RCC 7860 (cell line): ENCODE measurements around the gene SUMF2.
A peak's percentile ranks its signal among the peaks of the same experiment; 100 is the strongest.
"Not testable (repeated sequence)": the region's sequence is repeated elsewhere in the genome, so short reads cannot be mapped to it uniquely, and the experiment has no call there.

Experiments
- DNase-seq: peaks from one replicate; pipeline ENCODE4 v3.0.0-alpha.2; 2015; ENCODE audit warnings: low spot score
- FAIRE-seq: peaks from 2 replicates; lab custom pipeline; 2012; peaks lifted over from hg19 to GRCh38; lab: Jason Lieb, UNC

SUMF2 gene

DNA sequence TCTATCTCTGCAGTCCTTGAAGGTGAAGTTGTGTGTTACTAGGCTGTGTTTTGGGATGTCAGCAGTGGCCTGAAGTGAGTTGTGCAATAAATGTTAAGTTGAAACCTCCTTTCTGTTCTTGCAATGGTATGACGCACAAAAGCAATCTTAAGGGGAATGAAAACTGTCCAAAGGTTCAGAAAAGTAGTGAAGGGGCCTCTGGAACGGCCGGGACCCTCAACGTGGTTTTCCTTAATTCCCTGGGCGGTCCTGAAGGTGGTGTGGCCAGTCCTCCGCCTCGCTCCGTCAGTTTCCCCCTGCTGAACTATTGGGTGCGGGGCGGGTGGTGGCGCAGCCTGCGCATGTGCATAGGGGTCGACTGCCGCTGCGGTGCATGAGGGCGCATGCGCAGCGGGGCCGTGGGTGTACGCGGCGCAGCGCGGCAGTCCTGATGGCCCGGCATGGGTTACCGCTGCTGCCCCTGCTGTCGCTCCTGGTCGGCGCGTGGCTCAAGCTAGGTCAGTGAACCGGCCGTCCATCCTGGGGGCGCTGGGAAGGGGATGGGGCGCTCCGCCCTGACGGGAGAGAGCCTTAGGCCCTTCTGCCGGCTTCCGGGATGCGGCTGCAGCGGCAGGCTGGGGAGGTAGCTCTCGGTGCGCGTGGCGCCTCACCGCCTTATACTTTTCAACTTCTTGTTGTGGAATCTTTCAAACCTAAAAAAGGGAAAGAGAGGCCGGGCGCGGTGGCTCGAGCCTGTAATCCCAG is at the start of gene SUMF2:
SUMF2 (plus strand) TSS at position 405 of the 744 bp plus-strand sequence; CDS start at position 431, 26 bp downstream.
- DNase-seq (peak; percentile 89), FAIRE-seq (no peak)

DNA sequence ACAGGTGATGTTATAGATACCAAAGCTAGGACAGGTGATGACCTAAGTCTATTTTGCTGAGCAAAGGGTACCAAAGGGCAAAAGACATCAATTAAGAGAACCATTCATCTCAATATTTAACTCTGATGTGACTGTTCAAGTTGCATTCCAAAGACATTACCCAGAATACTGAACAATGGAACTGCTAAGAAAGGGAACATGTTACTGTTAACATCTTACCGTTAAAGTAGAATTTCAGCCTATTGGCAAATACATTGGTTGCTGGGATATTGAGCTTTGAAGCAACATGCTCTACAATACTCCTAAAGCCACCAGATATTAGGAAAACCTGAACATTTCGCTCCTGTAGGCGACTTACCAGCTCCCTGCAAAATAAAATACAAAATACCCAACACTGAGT is 47.1 kb upstream of the SUMF2 start:
- DNase-seq, FAIRE-seq: not testable (repeated sequence)

DNA sequence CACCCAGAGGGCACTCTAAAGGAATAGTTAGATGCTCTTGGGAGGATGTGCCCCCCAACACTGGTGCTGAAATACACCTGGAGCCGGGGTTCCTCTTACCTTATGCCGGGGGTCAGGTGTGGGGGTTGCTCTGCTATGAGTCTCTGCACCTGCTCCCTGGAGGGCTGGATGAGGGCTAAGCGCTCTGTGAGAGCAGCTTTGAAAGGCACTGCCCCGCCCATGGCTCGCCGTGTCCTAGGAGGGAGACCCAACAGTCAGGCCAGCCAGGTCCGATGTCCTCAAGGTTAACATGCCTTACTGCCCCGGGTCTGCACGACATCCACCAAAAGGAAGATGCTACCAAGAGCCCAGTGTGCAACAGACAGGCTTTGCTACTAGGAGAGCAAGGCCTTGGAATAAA is 44.6 kb upstream of the SUMF2 start:
- FAIRE-seq: no peak
- no peak for DNase-seq

DNA sequence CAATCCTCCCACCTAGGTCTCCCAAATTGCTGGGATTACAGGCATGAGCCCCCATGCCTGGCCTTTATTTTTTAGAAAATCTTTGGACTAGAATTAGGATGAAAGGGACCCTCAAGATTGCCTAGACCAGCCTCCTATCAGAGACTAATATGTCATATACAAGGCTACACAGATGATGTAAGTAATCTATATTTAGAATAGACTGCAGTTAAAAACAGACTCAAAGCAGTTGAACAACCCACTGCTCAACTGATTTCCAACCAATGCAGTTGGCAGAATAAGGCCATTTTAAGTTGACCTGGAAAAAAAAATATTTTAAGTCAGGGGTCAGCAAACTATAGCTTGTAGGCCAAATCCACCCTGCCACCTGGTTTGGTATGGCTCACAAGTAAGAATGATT is 40.6 kb upstream of the SUMF2 start:
- DNase-seq (no peak), FAIRE-seq (no peak)

DNA sequence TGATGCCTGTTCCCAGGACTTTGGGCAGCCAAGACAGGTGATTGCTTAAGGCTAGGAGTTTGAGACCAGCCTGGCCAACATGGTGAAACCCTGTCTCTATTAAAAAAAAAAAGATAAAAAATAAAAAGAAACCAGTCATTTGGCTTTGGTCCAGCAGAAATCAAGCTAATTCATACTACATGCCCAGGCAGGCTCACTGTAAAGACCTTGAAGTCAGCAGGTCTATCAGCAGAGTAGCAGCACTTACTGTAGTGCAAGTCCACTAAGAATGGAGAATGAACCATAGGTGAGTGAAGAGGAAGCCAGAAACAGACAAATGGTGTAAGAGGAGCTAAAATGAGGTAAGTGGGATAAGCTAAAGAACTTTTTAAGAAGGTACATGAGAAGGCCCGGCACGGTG is 37.5 kb upstream of the SUMF2 start:
- no peak for DNase-seq

DNA sequence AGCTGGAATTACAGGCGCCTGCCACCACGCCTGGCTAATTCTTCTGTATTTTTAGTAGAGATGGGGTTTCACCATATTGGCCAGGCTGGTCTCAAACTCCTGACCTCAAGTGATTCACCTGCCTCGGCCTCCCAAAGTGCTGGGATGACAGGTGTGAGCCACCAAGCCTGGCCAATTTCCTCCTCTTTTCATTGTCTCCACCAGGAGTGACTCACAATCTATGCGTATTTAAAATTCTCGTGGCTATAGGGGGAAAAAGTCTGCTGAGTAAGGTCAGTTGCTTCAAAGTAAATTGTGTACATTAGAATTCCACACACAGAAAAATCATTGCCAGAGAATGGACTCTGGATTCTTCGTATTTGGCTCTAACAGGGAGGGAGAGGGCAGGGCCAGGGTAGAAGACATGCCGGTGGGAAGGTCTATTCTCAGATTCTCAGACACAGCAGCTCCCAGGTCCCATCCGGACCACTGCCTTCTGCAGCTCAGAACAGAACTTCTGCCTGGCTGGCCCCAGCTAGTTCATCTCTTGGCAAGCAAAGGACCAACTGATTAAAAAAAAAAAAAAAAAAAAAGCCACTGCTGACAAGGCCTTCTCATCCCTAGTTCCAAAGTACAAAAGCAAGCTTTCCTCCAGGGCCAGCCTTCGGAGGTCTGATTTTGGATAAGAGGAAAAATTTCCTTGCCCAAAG is 35.0 kb upstream of the SUMF2 start:
- DNase-seq: peak; percentile 49
- FAIRE-seq: no peak

More for the DNA sequence above, 37.5 kb upstream of the SUMF2 start:
- FAIRE-seq: no peak

DNA sequence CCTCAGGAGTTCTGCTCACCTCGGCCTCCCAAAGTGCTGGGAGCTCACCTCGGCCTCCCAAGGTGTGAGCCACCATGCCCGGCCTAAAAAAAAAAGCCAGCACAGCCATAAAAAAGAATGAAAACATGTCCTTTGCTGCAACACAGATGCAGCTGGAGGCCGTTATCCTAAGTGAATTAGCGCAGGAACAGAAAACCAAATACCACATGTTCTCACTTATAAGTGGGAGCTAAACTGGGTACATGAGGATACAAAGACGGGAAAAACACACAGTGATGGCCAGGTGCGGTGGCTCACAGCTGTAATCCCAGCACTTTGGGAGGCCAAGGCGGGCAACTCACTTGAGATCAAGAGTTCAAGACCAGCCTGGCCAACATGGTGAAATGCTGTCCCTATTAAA is 33.7 kb upstream of the SUMF2 start:
- FAIRE-seq: no peak

DNA sequence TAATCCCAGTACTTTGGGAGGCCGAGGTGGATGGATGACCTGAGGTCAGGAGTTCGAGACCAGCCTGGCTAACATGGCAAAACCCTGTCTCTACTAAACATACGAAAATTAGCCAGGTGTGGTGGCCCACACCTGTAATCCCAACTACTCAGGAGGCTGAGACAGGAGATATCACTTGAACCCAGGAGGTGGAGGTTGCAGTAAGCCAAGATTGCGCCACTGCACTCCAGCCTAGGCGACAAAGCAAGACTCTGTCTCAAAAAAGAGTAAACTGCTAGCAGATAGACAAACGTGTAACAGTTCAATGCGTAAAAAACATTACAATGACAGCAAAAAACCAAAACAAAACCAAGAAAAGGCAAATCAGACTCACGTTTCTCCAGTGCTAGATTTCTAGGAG is 32.5 kb upstream of the SUMF2 start:
- DNase-seq, FAIRE-seq: not testable (repeated sequence)

More for the DNA sequence above, 33.7 kb upstream of the SUMF2 start:
- DNase-seq: no peak

DNA sequence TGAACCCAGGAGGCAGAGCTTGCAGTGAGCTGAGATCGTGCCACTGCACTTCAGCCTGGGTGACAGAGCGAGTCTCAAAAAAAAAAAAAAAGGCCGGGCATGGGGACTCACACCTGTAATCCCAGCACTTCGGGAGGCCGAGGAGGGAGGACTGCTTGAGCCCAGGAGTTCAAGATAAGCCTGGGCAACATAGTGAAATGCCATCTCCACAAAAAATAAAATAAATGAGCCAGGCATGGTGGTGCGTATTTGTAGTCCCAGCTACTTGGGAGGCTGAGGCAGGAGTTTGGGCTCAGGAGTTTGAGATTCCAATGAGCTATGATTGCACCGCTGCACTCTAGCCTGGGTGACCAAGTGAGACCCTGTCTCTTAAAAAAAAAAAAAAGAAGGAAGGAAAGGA is 31.5 kb upstream of the SUMF2 start:
- not testable (repeated sequence) for DNase-seq, FAIRE-seq

DNA sequence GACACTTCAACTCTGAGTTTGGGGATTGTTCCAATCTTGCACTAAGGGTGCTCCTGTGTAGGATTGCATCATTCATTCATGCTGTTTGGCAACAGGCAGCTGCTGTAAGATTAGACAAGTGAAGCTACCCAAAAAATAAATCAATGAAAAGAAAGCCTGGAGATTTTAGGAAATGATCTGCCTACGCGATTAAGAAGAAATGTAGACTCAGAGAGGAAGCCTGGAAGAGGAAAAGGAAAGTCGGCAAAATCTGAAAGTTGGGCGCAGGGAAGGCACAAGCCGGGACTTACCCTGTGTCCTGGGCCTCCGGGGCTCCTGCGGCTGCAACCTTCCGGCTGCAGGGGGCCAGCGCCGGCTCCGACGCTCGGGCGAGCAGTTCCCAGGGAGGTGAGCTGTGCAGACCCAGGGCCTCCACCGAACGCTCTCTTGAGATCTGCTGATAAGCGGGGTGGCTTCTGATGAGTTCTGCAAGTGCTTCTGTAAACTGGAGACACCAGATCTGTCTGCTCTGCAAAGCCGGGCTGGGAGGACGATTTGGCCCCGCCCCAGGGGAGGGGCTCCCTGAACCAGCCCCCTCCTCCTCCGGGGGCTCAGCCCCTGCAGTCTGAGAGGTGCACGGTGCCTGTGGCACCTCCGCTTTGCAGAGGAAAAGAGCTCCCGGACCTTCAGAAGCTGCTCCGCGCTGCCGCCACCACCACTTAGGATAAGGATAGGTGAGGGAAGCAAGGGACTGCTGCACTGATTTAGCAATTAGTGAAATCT is 30.2 kb upstream of the SUMF2 start:
- peak; percentile 71 for DNase-seq
- FAIRE-seq: peak; percentile 68

DNA sequence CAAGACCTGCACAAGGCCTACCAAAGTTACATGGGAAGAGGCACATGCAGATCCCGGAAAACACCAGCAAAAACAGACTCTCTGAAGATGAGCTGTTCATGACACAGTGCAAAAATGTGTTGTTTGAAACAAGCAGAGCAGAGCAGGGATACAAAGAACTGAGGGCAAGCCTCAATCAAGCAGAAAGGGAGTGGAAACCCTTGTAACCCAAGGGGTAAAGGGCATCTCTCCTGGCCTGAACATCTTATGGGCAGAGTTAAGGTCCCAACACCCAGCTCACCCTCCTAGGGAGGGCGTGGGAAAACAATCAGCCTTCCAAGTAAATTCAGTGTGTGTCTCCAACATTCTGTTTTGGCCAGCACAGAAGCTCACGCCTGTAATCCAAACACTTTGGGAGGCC is 23.4 kb upstream of the SUMF2 start:
- FAIRE-seq (no peak), DNase-seq (no peak)

DNA sequence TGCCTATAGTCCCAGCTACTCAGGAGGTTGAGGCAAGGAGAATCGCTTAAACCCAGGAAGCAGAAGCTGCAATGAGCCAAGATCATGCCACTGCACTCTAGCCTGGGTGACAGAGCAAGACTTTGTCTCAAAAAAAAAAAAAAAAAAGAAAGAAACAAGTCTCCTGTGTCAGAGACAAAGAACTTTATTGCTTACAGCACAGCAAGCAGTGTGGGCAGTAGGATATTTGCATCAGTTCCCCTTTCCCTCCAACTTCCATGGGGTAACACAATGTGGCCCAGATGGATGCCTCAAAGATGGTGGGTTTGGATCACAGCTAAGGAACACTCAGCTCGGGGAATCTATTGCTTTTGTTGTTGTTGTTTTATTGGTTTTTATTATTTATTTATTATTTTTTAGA is 18.3 kb upstream of the SUMF2 start:
- DNase-seq, FAIRE-seq: not testable (repeated sequence)

DNA sequence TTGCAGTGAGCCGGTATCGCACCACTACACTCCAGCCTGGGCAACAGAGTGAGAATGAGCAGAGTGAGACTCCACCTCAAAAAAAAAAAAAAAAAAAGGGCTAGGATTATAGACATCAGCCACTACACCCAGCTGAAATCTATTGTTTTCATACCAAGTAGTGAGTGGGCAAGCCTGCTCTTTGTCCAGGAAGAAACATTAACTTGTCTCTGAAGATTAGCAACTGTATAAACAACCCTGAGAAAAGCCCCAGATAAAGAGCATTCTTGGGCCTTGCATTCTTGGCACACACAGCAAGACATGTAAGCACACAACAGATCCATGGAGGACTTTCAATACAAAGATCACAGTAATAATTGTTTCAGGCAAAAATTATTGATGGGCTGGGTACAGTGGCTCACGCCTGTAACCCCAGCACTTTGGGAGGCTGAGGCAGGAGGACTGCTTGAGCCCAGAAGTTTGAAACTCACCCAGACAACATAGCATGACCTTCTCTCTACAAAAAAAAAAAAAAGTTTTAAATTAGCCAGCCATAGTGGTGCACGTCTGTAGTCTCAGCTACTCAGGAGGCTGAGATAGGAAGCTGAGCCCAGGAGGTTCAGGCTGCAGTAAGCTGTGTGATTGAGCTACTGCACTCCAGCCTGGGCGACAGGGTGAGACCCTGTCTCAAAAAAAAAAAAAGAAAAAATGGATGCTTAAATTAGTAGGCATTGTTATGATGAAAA is 17.2 kb upstream of the SUMF2 start:
- FAIRE-seq: peak; percentile 59

DNA sequence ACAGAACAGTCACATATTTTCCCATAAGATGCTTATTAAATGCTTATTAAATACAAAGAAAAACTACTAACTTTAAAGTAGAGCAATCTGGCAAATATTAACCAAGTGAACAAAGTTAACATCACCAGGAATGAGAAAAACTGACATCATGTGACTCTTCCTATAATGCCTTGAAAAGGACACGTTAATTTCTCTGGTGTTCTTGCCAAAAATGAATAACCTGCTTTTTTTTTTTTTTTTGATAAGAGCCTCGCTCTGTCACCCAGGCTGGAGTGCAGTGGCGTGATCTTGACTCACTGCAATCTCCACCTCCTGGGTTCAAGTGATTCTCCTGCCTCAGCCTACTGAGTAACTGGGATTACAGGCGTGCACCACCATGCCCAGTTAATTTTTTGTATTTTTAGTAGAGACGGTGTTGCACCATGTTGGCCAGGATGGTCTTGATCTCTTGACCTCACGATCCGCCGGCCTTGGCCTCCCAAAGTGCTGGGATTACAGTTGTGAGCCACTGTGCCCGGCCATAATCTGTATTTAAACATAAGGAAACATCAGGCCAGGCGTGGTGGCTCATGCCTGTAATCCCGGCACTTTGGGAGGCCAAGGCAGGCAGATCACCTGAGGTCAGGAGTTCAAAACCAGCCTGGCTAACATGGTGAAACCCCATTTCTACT is 16.5 kb upstream of the SUMF2 start:
- FAIRE-seq: peak; percentile 97
- DNase-seq: peak; percentile 79

More for the DNA sequence above, 17.2 kb upstream of the SUMF2 start:
- DNase-seq: peak; percentile 76

DNA sequence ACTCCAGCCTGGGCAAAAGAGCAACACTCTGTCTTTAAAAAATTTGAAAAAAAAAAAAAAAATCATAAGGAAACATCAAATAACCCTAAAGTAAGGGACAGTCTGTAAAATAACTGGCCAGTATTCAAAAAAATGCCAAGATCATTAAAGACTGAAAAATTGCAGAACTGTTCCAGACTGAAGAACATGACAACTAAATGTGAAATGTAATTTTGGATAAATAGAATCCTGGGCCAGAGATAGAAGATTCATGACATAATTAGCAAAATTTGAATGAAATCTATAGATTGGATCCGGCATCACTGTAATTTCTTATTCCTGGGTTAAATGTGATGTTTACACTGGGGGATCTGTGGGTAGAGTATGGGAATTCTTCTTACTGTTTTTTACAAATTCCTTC is 15.8 kb upstream of the SUMF2 start:
- FAIRE-seq: no peak

DNA sequence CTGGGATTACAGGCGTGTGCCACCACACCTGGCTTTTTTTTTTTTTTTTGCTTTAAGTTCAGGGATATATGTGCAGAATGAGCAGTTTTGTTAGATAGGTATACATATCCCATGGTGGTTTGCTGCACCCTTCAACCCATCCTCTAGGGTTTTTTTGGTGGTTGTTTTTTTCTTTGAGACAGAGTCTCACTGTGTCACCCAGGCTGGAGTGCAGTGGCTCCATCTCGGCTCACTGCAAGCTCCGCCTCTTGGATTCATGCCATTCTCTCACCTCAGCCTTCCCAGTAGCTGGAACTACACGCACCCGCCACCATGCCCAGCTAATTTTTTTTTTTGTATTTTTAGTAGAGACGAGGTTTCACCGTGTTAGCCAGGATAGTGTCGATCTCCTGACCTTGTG is 15.3 kb upstream of the SUMF2 start:
- FAIRE-seq: not testable (repeated sequence)
- DNase-seq: peak; percentile 20

More for the DNA sequence above, 15.8 kb upstream of the SUMF2 start:
- no peak for DNase-seq

DNA sequence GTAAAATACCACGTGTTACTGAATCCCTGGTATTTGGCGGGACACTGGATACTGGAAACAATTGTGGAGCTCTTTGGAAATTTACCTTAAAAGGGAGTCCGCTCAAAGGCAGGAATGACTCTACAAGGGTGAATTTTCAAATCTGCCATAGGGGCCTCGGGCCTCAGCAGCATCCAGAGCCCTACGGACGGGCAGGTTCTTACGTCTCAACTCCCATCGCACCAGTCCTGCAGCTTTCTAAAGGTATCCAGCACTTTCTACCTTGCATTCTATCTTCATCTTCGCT is 13.1 kb upstream of the SUMF2 start:
- FAIRE-seq: no peak
- DNase-seq: no peak

DNA sequence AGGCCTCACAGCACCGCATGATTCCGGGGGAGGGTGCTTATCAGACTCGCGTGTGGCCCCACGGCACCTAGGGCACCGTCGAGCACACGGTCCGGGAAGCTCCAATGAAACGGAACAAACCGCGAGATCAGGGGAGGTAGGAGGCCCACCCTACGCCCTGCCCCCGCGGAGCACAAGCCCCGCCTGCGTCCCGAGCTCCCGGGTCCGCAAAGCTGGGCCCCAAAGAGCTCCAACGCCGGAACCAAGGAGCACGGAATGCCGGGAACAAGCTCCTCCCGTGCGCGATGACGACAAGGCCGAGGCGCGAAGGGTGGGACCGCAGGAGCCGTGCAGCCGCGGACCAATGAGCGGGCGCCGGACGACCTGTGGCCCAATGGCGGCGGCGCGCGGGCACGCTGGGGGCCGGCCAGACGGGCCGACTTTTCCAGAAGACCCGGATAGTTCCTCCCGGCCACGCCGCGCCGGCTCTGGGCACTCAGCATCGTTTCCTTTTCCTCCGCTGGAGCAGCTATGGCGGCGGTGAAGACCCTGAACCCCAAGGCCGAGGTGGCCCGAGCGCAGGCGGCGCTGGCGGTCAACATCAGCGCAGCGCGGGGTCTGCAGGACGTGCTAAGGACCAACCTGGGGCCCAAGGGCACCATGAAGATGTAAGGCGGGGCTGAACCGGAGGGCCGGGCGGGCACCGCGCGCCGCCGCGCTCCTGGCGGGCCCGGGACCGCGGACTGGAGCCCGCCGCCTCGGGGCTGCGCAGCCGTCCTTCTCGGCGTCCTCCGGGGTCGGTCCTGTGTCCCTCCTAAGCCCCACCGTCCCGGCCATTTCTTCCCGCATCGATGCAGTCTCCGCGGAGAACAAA is 12.5 kb upstream of the SUMF2 start, which contains the start of the genes CCT6A and PSPH:
CCT6A (plus strand) TSS at position 427 of the 853 bp plus-strand sequence; CDS start at position 511, 84 bp downstream.
PSPH (minus strand) TSS at position 106 of the 853 bp plus-strand sequence. CDS start 30,232 bp downstream, outside the sequence.
- DNase-seq (peak; percentile 97), FAIRE-seq (peak; percentile 85)

DNA sequence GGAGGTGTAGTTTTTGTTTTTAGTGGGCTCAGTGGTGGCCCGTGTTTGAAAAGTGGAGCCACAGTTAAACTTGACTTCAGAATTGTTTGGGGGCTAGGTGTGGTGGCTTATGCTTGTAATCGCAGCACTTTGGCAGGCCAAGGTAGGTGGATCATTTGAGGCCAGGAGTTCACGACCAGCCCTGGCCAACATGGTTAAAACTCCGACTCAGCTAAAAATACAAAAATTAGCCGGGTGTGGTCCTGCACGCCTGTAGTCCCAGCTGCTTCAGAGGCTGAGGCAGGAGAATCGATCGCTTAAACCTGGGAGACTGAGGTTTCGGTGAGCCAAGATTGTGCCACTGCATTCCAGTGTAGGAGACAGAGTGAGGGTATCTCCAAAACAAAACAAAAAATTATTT is 10.7 kb upstream of the SUMF2 start:
- FAIRE-seq (no peak), DNase-seq (no peak)
